ENCODE data around the gene RPL39L. TPM values are rescaled to one million over a fixed set of nuclear protein-coding genes. Genes with fewer than 3 reads are reported as not detected.
"Not testable (repeated sequence)": the region's sequence is repeated elsewhere in the genome, so short reads cannot be mapped to it uniquely, and the experiment has no call there.

RPL39L gene
- 154 and 237 TPM in 2 replicates for total RNA-seq (2014; rRNA removed; shearing (Covaris generic))

DNA sequence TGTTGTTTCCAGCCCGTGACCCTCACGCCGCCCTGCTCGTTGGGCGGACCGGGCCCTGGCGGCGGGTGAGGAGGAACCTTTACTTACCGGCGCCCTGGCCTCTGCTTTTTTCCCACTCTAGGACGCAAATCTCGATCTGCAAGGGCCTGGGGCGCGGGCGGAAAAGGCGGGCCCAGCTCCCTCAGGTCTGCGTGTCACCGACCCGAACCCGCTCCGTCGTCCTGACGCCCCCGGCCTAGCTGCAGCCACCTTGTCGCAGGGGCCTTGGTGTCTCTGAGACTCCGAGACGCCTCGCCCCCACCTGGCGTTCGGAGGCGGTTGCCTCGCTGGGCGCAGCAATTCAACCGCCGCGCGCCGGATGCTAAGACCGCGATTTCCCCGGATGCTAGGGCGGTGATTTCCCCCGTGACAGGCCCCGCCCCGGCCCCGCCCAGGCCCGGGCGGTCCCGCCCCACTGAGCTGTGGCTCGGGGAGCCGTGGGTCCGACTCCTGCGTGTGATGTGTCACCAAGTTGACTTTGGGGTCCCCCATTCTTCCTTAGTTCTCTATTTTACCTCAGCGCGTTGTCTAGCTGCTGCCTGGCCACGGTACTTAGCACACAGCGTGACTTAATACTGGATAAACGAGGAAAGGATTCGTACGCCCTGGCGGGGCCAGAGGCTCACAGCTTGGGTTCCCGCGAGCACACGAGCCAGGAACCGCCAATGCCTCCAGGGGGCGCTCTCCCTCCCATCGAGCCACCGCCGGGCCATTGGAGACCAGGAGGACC, at the start of gene RPL39L:
TSS of gene RPL39L (minus strand) at position 371 of the 769 bp plus-strand sequence. CDS start 18,196 bp downstream, outside the sequence.
- peak; percentile 84 for DNase-seq (ENCODE audit: low spot score)

DNA sequence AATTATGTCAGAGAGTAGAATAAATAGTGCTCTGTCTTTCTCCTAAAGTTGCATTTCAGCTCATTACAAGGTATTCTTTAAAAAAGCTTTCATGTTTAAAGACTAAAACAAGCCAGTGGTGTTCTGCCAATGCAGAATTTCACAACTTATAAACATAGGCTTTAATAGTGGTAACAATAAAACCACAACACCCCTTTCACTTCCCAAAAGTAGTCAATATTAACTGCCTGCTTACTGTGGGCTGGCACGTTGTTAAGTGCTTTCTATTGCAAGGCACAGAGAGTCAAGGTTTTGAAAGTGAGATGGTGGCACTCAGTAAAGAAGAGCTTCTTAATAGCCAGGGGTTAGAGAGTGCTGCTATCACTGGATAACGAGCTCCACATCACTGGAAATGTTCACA, 49.6 kb upstream of the RPL39L start:
- DNase-seq (ENCODE audit: low spot score) = no peak

DNA sequence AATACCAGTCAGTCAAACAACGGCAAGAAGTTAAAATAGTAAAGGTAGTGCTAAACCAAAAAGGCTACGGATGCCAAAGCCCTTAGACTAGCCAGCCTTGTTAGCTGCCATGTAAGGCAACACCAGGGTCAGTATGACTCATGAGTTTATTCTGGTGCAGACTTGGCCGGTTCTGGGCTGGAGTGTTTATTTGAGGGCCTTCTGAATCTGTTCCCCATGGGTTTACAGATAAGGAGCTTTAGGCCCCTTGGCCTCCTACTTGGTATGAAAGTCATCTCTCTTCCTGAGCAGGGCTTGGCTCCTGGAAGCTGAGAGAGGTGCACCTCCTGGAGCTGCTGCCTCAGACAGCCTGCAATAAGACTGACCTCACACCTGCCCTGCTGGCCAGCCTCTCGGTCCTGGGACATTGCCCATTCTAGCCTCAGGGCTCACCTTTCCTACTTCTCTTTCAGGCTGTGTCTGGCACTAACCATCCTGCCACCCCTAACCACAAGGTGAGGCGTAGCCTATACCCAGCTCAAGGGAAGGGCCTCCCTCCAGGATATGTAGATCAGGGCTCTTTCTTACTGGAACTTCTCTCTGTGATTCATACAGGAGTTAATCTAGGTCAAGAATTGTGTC, 47.6 kb upstream of the RPL39L start:
- peak; percentile 85 for DNase-seq (ENCODE audit: low spot score)

DNA sequence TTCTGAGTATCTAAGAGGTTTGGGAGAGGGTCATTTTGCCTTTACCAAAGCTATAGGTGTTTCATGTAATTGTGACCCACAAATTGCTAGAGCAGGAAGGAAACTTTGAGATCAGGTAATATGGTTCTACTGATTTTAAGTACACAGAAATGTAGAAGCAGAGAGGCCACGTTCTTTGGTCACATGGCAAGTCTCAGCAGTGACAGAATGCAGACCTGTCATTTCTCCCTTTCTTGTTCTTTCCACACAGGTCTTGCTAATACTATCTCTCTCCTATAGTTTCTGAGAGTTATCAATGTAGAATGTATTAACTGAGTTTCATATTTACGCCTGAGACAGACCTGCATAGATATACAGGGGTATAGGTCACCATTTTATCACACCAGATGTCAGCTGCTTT, 47.1 kb upstream of the RPL39L start:
- DNase-seq (ENCODE audit: low spot score) = no peak

DNA sequence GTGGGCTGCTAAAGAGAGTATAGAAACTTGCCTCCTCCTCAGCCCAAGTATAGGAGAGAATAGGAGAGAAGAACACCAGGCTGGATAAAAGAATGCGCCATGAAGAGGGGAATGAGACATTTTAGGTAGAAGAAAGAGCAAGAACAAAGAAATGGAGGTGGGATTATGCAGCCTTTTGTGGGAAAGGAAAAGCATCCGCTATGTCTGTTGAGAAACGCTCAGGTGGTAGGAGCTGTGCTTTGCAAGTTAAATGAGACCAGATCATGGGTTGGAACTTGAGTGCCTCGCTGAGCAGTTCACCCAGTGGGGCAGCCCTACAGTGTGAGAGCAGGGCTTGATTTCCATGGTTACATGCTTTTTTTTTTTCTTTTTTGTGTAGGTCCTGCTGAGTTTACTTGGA, 46.5 kb upstream of the RPL39L start:
- no peak for DNase-seq (ENCODE audit: low spot score)

DNA sequence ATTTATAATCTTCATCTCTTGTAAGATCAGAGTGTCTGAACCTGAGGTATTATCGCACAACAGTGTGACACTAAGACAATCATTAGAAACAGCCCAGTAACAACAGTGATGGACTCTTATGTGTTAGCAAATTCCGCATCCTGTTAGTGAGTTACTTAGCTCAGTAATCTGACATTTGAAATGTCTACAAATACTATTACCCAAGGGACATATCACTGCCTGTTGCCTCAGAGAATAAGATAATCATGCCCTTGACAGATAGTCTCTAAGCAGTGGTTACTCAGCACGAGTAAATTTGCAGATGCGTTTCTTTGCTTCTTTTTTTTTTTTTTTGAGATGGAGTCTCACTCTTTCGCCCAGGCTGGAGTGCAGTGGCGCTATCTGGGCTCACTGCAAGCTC, 44.6 kb upstream of the RPL39L start:
- no peak for DNase-seq (ENCODE audit: low spot score)

DNA sequence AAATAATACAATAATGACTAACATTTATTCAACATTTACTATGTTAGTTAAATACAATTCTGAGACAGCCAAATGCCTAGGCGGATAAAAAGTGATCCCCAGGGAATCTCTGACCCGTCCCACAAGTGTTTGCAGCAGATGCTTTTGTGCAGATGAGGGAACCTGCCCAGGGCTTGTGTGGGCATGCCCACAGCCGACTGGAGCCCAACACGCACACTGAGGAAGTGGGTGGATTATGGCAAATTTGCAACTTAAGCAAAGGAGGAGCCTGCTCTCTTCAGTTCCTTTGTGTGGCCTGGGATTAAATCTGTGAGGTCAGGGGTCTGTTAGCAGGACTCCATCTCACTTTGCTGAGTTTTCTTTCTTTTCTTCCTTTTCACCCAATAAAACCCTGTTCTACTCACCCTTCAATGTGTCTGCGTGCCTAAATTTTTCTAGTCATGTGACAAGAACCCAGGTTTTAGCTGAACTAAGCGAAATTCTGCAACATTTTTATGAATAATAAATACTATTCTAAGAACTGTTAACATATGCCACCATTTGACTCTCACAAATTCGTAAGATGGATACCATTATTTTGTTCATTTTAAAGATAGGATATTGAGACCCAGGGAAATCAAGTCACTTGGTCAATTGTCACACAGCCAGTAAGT, 44.0 kb upstream of the RPL39L start:
- DNase-seq (ENCODE audit: low spot score) = no peak

DNA sequence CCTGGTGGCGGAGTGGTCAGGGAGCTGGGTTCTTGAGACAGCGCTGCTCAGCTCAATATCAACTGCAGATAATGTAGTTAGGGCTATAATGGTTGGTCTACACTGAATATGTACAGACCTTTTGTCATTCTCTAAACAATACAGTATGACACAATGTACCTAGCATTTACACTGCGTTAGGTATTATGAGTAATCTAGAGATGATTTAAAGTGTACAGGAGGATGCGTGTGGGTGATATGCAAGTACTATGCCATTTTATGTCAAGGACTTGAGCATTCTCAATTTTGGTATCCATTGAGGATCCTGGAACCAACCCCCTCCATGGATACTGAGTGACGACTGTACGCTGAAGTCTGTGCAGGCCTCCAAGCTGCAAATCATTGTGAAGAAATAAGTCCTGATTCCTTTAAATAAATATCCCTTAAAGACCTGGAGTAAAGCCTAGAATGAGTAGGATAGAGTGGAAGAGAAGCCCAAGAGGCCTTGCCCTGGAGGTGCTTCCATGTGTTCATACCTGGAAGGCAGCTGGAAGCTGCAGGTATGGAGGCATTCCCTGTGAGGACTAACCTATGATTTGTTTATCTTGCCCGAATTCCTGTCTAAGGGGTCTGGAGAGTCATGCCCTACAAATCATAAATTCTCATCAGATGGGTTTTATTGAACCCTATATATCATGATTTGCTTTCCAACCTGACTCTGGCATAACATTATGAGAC, 42.3 kb upstream of the RPL39L start:
- DNase-seq (ENCODE audit: low spot score) = no peak

DNA sequence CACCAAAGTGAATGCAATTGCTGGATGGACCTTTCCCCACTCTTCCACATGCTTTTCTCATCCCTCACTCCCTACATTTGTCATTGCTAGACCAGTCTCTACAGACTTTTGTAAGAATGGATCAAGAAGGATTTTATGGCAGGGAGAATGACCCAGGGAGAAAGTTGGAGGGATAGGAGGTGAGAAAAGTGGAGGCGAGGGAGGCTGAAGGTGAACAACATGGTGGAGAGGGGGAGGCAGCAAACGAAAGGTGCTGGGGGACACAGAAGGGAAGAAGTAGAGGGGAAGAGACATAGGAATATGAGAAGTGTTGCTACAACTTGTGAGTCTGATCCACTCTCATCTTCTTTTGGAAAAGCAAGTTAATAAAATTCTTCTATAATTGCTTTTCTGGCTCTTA, 33.6 kb upstream of the RPL39L start:
- DNase-seq (ENCODE audit: low spot score) = no peak

DNA sequence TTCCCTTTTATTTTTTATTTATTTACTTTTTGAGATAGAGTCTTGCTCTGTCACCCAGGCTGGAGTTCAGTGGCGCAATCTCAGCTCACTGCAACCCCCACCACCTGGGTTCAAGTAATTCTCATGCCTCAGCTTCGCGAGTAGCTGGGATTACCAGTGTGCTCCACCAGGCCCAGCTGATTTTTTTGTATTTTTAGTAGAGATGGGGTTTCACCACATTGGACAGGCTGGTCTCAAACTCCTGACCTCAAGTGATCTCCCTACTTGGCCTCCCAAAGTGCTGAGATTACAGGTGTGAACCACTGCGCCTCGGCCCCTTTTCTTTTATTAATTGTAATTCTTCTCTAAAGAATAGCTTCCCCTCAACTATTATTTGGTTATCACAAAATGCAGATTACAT, 31.6 kb upstream of the RPL39L start:
- not testable (repeated sequence) for DNase-seq (ENCODE audit: low spot score)

DNA sequence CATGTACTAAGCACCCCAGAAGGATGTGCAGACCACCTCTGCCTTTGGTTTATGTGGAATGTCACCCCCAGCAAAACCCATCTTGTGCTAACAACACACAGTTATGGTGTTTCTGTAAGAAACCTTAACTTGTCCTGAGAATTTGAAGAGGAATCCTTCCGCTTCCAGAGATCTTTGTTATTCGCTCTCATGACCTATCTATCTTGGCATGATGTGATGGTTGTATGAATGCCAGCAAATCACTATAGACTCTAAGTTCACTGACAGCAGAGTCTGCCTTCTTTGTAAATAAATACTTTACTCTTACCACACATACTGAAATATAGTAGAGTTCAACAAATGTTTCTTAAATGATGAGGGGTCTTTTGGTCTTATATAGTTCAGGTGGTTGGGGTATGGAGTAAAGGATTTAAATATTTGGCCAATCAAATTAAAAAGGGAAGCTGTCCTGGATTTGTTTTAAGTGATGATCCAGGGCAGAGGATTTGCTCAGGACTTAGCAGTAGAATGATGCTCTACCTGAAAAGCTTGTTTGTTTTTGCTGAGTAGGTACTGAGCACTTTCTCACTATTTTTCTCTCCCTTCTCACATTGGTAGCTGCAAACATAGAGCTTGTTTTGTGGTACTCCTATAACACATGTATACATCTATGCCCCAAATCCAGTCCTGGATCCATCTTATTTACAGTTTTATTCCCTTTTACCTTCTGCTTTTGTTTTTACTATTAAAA, 30.1 kb upstream of the RPL39L start:
- no peak for DNase-seq (ENCODE audit: low spot score)

DNA sequence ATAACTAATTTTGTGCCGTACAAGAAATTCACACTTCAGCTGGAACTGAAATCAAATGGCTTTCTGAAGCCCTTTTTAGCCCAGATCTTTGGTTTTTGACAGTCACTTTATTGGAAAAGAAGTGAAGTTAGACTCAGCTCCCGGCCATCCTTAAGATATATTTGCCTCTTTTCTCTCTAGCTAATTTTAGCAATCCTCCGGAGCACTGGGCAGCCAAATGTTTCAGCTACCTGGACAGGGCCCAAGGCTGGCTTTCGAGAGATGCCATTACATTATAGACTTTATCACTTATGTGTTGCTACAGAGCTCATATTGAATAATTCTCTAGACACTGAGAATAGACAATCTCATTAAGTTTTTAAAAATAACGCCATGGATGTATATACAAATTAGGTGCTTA, 28.5 kb upstream of the RPL39L start:
- no peak for DNase-seq (ENCODE audit: low spot score)

DNA sequence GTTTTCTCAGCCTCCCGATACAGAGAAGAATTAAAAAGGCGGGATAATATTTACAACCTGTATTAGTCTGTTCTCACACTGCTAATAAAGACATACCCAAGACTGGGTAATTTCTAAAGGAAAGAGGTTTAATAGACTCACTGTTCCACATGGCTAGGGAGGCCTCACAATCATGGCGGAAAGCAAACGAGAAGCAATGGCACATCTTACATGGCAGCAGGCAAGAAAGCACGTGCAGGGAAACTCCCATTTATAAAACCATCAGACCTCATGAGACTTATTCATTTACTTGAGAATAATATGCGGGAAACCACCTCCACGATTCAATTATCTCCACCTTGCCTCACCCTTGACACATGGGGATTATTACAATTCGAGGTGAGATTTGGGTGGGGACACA, 27.5 kb upstream of the RPL39L start:
- no peak for DNase-seq (ENCODE audit: low spot score)

DNA sequence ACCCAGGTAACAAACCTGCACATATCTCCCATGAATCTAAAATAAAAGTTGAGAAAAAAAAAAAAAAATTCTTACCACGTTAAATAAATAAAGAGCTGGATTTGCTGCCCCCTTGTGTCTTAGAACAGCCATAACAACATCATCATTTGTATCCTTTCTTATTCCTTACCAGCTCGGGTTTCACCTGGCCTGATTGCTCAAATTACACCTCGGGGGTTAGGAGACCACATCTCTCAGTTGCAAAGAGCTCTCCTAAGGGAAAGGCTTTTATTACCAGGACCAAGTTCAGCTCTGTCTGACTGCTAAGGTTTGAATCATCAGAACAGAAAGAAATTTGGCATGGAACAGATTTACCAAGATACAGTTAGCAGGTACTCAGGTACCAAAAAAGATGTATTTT, 25.8 kb upstream of the RPL39L start:
- peak; percentile 72 for DNase-seq (ENCODE audit: low spot score)

DNA sequence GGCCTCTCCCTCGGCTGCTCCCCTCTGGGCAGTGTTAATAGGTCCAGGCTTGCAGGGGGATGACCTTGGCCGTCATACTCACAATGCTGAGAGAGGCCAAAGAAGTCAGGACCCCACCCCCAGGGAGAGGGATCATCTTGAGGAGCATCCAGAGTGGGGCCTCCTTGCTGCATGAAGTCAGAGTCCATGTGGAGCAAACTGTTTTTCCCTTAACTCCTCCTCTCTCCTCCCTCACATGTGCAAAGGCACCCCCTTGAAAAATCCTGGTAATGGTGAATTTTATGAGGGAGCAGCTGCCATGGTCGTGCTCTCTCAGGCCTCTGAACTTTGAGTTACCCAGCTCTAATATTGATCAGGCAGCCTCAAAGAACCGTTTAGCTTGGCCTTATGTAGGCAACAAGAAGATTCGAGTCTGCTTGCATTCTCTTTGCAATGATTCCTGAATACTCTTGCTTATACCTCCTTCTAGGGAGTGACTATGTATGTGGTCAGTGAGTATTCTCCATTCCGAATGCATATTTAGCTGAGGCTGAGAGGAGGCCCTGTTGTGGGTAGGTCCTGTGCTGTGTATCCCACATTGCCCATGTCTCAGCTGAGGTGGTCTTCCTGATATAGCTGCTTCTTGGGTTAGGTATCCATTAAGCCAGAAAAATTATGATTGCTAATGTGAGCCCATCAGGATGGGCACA, 23.1 kb upstream of the RPL39L start:
- no peak for DNase-seq (ENCODE audit: low spot score)

DNA sequence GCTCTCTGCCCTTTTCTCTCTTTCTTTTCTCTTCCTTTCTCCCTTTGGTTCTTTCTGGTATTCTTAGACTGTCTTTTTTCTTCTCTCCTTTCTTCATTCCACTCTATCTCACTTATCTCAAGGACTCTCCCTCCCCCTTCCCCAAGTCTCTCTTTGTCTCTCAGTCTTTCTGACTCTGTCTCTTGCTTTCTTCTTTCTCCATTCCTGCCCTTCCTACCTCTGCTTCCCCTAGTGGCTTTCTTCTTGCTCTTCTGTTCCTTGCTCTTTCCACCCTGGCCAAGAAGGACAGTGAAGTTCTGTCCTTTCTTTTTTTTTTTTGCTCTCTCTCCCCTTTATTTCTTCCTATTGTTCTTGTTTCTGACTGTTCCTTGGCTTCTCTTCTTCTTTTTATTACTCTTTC, 22.3 kb upstream of the RPL39L start:
- no peak for DNase-seq (ENCODE audit: low spot score)

DNA sequence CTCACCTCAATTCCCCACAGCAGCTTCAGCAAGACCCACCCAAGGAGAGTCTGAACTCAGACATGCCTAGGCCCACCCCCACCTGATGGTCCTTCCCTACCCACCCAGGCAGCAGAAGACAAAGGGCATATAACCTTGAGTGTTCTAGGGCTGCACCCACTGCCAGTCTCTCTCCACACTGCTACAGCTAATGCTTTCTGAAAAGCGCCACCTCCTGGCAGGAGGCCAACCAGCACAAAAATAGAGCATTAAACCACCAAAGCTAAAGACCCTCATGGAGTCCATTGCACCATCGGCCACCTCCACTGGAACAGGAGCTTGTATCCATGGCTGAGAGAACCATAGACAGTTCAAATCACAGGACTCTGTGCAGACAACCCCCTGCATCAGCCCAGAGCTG, 11.3 kb upstream of the RPL39L start:
- DNase-seq (ENCODE audit: low spot score) = no peak

DNA sequence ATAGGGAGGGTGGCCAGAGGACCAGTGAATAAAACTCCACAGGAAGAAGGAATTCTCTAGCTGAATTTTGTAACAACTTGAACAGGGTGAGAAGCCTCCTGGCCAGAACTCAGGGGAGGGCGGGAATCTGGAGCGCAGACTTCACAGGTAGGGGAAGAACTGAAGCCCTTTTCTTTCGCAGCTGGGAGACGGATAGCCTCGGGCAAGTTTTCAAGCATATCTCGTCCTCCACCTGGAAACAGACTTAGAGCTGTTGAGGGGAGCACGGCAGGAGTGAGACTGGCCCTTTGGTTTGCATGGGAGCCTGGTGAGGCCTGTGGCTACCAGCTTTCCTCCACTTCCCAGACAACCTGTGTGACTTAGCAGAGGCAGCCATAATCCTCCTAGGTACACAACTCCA, 10.9 kb upstream of the RPL39L start:
- no peak for DNase-seq (ENCODE audit: low spot score)

DNA sequence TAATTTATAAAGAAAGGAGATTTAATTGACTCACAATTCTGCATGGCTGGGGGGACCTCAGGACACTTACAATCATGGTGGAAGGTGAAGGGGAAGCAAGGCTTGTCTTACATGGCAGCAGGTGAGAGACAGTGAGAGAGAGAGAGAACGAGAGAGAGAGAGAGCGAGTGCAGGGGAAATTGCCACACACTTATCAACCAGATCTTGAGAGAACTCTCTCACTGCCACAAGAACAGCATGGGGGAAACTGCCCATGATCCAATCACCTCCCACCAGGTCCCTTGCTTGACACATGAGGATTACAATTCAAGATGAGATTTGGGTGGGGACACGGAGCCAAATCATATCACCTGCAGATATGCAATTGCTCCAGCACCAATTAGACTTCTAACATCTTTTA, 7.1 kb upstream of the RPL39L start:
- no peak for DNase-seq (ENCODE audit: low spot score)

DNA sequence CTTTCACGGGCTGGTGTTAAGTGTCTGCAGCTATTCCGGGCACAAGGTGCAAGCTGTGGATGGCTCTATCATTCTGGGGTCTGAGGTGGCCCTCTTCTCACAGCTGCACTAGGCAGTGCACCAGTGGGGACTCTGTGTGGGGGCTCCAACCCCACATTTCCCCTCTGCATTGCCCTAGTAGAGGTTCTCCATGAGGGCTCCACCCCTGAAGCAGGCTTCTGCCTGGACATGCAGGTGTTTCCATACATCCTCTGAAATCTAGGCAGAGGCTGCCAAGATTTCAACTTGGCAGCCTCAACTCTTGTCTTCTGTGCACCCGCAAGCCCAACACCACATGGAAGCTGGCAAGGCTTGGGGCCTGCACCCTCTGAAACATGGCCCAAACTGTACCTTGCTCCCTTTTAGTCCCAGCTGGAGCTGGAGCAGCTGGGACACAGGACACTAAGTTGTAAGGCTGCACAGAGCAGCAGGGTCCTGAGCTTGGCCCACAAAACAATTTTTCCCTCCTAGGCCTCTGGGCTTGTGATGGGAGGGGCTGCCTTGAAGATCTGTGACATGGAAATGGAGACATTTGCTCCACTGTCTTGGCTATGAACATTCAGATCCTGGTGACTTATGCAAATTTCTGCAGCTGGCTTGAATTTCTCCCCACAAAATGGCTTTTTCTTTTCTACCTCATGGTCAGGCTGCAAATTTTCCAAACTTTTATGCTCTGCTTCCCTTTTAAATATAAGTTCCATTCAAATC, 6.0 kb upstream of the RPL39L start:
- DNase-seq (ENCODE audit: low spot score) = no peak

DNA sequence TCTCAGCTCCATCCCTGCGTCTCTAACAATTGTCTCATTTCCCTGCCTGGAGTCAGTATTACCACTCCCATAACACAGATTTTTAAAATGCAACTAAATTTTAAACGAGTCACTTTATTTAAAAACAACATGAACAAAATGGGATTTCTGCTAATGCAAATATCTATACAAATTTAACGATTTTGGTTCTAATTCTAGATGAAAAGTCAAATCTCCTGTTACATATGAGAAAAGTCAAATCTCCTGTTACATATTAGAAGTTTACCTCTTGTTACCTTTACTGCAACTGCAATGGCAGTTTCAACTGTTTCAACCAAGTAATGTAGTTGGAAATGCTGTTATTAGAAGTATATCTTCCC, 578 bp upstream of the RPL39L start:
- no peak for DNase-seq (ENCODE audit: low spot score)

Data from A172 (cell line).